HepG2 (cell line): ENCODE data around the gene TOB2. TPM values are rescaled to one million over a fixed set of nuclear protein-coding genes. Genes with fewer than 3 reads are reported as not detected.

Experiments used
- ASH2L ChIP-seq: fragments of 300-600, 200-600 bp; sonication (generic); IDR thresholded peaks from 2 replicates; pipeline ENCODE4 v1.7.0; 2017; ENCODE audit warnings: low read depth, mild to moderate bottlenecking, moderate library complexity, mixed read lengths, low read length; ENCODE audit not compliant: insufficient read length
- BORCS8-MEF2B ChIP-seq: sonication (generic); formaldehyde crosslinking; IDR thresholded peaks from 2 replicates; pipeline ENCODE4 v1.8.0; 2022; ENCODE audit warnings: mild to moderate bottlenecking, missing genetic modification reagents
- GLI4 ChIP-seq: sonication (generic); formaldehyde crosslinking; IDR thresholded peaks from 2 replicates; pipeline ENCODE4 v1.5.1; 2020; ENCODE audit warnings: missing genetic modification reagents, mild to moderate bottlenecking, moderate library complexity, borderline replicate concordance
- HMGXB3 ChIP-seq: sonication (generic); formaldehyde crosslinking; IDR thresholded peaks from 2 replicates; pipeline ENCODE4 v1.4.0; 2020; ENCODE audit warnings: missing genetic modification reagents, borderline replicate concordance
- HOXD1 ChIP-seq: sonication (generic); formaldehyde crosslinking; IDR thresholded peaks from 2 replicates; pipeline ENCODE4 v1.5.0; 2020; ENCODE audit warnings: missing genetic modification reagents
- MIXL1 ChIP-seq: IDR thresholded peaks from 2 replicates; pipeline ENCODE4 v1.6.1; 2016
- NFYB ChIP-seq: sonication (generic); formaldehyde crosslinking; IDR thresholded peaks from 2 replicates; pipeline ENCODE4 v1.4.0; 2020; ENCODE audit warnings: missing genetic modification reagents
- PITX1 ChIP-seq: sonication (generic); formaldehyde crosslinking; IDR thresholded peaks from 2 replicates; pipeline ENCODE4 v1.5.1; 2020; ENCODE audit warnings: mild to moderate bottlenecking, missing genetic modification reagents
- POLR2G ChIP-seq: fragments of 200-400 bp; formaldehyde crosslinking; IDR thresholded peaks from 2 replicates; pipeline ENCODE4 v1.6.1; 2018; ENCODE audit warnings: mild to moderate bottlenecking, low read depth, low read length, moderate library complexity
- SETDB1 ChIP-seq: sonication (generic); formaldehyde crosslinking; IDR thresholded peaks from 2 replicates; pipeline ENCODE4 v1.5.1; 2020; ENCODE audit warnings: missing genetic modification reagents, mild to moderate bottlenecking, borderline replicate concordance
- TAF1 ChIP-seq: sonication (generic); formaldehyde crosslinking; IDR thresholded peaks from 2 replicates; pipeline ENCODE4 v1.4.0; 2020; ENCODE audit warnings: missing genetic modification reagents
- ZMYM2 ChIP-seq: sonication (generic); formaldehyde crosslinking; IDR thresholded peaks from 2 replicates; pipeline ENCODE4 v1.8.0; 2022; ENCODE audit warnings: mild to moderate bottlenecking, missing genetic modification reagents
- ZNF260 ChIP-seq: sonication (generic); formaldehyde crosslinking; IDR thresholded peaks from 2 replicates; pipeline ENCODE4 v1.4.0; 2020; ENCODE audit warnings: missing genetic modification reagents, low read depth, mild to moderate bottlenecking, borderline replicate concordance
- ZNF792 ChIP-seq: IDR thresholded peaks from 2 replicates; pipeline ENCODE4 v1.6.1; 2016
- ZNF816 ChIP-seq: sonication (generic); formaldehyde crosslinking; IDR thresholded peaks from 2 replicates; pipeline ENCODE4 v1.8.0; 2022; ENCODE audit warnings: missing genetic modification reagents, mild to moderate bottlenecking, borderline replicate concordance
- polyA plus RNA-seq, 8 experiments: library from polyadenylated mRNA; depleted of rRNA in 3 of 8; stranded (reverse) in 7 of 8; unstranded in 1 of 8; fragments of >200 nt; fragmentation: Illumina TruSeq in 4 of 8; extraction: Trizol in 4 of 8; gene quantifications; 2 replicates each; pipeline versions ENCODE4 v1.2.1 to v1.2.3, GENCODE V29; 2011 to 2016; ENCODE audit warnings: low read depth in 4 of 8, missing spikeins in 1 of 8, mixed read lengths in 1 of 8; ENCODE audit not compliant: insufficient read depth in 1 of 8
- total RNA-seq, 5 experiments: library from RNA; depleted of rRNA; stranded (reverse); fragments of >200 nt; fragmentation: Illumina TruSeq; extraction: Trizol; gene quantifications; 2 replicates each; pipeline ENCODE4 v1.2.3, GENCODE V29; 2016; ENCODE audit warnings: low read depth in 1 of 5
- TF ChIP-seq, protein P1 (sequence below): sonication (generic); formaldehyde crosslinking; IDR thresholded peaks from 2 replicates; pipeline ENCODE4 v1.4.0; 2020; ENCODE audit warnings: missing genetic modification reagents, borderline replicate concordance
- TF ChIP-seq, protein P2 (sequence below): sonication (generic); formaldehyde crosslinking; IDR thresholded peaks from 2 replicates; pipeline ENCODE4 v1.4.0; 2020; ENCODE audit warnings: low read depth, missing genetic modification reagents
- TF ChIP-seq, protein P3 (sequence below): sonication (generic); formaldehyde crosslinking; IDR thresholded peaks from 2 replicates; pipeline ENCODE4 v1.4.0; 2020; ENCODE audit warnings: missing genetic modification reagents

The TOB2 gene
- total and polyA plus RNA-seq, 2 of the 13 experiments (the other 11 are each of a cell fraction or from before 2014, with no cell fraction given) = 12.2 to 13.7 TPM

DNA sequence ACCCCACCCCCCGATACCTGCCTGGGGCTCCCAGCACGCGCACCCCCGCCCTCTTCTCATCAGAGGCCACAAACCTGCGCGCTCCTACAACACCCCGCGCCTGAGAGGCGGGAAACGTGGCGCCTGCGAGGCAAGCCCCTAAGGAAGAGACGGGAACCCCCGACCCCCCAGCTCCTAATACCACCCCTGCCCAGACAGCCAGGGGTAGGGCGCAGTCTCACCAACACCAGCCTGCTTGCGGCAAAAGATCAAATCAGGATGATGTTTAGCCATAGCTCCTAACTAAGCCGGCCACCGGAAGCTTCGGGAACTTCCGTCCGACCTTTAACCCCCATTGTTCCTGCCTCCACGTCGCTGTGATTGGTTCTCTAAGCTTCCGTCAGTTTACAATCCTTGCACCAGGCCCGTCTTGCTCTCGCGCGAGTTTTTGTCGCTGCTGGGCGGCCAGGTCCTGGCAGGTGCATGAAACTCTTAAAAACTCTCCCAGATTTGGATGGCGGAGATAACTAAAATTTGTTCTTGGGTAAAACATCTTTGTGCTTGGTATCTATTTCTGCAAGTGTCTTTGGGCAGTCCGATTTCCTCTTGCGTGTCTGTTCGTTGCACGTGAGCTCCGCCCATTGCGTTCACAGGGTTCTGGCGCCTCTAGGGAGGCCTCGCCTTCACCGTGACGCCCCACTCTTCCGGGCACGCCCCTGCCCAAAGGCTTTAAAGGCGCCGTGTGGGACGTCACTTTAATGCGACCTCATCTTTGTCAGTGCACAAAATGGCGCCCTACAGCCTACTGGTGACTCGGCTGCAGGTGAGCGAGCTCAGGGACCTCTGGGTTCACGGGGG, 22.0 kb upstream of the TOB2 start, which contains the start of the genes ACO2 and PHF5A (continued):
- TF ChIP-seq SETDB1 (CRISPR knock-in tag) (no peak), ZNF816 (CRISPR knock-in tag) (no peak), NFYB (CRISPR knock-in tag) (peak; percentile 97), BORCS8-MEF2B (peak; percentile 49), TAF1 (CRISPR knock-in tag) (peak; percentile 92), HMGXB3 (peak; percentile 75; the same call in 1 of the 2 replicates), ASH2L (peak; percentile 97), GLI4 (no peak), ZMYM2 (CRISPR knock-in tag) (no peak), MIXL1 (no peak; the same call in 1 of the 2 replicates), ZNF792 (CRISPR knock-in tag) (peak; percentile 75), ZNF260 (CRISPR knock-in tag) (no peak), PITX1 (CRISPR knock-in tag) (no peak; the same call in 1 of the 2 replicates), HOXD1 (CRISPR knock-in tag) (peak; percentile 54; the same call in 1 of the 2 replicates), POLR2G (peak; percentile 80)
- TF ChIP-seq, protein P1, sequence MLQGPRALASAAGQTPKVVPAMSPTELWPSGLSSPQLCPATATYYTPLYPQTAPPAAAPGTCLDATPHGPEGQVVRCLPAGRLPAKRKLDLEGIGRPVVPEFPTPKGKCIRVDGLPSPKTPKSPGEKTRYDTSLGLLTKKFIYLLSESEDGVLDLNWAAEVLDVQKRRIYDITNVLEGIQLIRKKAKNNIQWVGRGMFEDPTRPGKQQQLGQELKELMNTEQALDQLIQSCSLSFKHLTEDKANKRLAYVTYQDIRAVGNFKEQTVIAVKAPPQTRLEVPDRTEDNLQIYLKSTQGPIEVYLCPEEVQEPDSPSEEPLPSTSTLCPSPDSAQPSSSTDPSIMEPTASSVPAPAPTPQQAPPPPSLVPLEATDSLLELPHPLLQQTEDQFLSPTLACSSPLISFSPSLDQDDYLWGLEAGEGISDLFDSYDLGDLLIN = peak; percentile 58; the same call in 1 of the 2 replicates
- TF ChIP-seq, protein P2, sequence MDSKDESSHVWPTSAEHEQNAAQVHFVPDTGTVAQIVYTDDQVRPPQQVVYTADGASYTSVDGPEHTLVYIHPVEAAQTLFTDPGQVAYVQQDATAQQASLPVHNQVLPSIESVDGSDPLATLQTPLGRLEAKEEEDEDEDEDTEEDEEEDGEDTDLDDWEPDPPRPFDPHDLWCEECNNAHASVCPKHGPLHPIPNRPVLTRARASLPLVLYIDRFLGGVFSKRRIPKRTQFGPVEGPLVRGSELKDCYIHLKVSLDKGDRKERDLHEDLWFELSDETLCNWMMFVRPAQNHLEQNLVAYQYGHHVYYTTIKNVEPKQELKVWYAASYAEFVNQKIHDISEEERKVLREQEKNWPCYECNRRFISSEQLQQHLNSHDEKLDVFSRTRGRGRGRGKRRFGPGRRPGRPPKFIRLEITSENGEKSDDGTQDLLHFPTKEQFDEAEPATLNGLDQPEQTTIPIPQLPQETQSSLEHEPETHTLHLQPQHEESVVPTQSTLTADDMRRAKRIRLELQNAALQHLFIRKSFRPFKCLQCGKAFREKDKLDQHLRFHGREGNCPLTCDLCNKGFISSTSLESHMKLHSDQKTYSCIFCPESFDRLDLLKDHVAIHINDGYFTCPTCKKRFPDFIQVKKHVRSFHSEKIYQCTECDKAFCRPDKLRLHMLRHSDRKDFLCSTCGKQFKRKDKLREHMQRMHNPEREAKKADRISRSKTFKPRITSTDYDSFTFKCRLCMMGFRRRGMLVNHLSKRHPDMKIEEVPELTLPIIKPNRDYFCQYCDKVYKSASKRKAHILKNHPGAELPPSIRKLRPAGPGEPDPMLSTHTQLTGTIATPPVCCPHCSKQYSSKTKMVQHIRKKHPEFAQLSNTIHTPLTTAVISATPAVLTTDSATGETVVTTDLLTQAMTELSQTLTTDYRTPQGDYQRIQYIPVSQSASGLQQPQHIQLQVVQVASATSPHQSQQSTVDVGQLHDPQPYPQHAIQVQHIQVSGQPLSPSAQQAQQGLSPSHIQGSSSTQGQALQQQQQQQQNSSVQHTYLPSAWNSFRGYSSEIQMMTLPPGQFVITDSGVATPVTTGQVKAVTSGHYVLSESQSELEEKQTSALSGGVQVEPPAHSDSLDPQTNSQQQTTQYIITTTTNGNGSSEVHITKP (CRISPR knock-in tag) = peak; percentile 46; the same call in 1 of the 2 replicates
- TF ChIP-seq, protein P3, sequence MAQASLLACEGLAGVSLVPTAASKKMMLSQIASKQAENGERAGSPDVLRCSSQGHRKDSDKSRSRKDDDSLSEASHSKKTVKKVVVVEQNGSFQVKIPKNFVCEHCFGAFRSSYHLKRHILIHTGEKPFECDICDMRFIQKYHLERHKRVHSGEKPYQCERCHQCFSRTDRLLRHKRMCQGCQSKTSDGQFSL (CRISPR knock-in tag) = no peak
